RWPE1 (cell line): Measurements from ENCODE around the gene NHLH1.

Experiments
- CTCF ChIA-PET: fragments of 350-600 bp; sonication (Branson Sonifier 250); formaldehyde crosslinking; extraction: SDS; loops from one replicate; lab custom pipeline; 2021; lab: Yijun Ruan, JAX
- POLR2A ChIA-PET: fragments of 400-600 bp; formaldehyde crosslinking; extraction: SDS; loops from one replicate; lab custom pipeline; 2020; ENCODE audit warnings: antibody characterized with exemption; ENCODE audit not compliant: low non-redundant PET; lab: Yijun Ruan, JAX
- DNase-seq: peaks from one replicate; pipeline ENCODE4 v3.0.0; 2012; ENCODE audit warnings: low spot score
- H3K27ac ChIP-seq: fragments of 450-650 bp; 2 replicates; pipeline ENCODE4 v1.5.1; 2017
- TF ChIP-seq, protein P1 (sequence below): fragments of 450-650 bp; conservative IDR thresholded peaks from 2 replicates; pipeline ENCODE4 v1.5.1; 2017; ENCODE audit warnings: low read depth, mild to moderate bottlenecking

The NHLH1 gene

DNA sequence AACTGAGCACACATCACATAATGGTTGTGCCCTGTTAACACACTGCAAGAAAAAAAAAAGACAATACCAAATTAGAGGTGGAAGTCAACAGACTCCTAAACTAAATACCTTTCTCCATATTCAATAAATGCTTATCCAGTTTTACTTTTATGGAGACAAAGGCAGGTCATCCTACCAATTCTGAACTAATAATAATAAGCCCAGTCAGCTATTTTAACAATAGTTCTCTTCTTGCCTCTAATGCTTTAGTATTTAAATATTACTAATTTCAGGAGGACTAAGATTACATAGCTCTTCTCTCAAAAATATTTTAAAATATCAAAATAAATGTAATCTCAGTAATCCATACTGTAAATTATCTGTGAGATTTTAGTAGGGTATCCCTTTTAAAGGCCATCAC is 34.4 kb upstream of the NHLH1 start:
- TF ChIP-seq, protein P1, sequence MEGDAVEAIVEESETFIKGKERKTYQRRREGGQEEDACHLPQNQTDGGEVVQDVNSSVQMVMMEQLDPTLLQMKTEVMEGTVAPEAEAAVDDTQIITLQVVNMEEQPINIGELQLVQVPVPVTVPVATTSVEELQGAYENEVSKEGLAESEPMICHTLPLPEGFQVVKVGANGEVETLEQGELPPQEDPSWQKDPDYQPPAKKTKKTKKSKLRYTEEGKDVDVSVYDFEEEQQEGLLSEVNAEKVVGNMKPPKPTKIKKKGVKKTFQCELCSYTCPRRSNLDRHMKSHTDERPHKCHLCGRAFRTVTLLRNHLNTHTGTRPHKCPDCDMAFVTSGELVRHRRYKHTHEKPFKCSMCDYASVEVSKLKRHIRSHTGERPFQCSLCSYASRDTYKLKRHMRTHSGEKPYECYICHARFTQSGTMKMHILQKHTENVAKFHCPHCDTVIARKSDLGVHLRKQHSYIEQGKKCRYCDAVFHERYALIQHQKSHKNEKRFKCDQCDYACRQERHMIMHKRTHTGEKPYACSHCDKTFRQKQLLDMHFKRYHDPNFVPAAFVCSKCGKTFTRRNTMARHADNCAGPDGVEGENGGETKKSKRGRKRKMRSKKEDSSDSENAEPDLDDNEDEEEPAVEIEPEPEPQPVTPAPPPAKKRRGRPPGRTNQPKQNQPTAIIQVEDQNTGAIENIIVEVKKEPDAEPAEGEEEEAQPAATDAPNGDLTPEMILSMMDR: no peak
- CTCF ChIA-PET: interaction anchor here (0.7 kb wide), 1 partner anchor 84 kb away, joined by 6 read pairs; no protein-coding TSS in a partner anchor
- POLR2A ChIA-PET: no interaction called here
- no peak overlapping the region for H3K27ac ChIP-seq
- no peak for DNase-seq

DNA sequence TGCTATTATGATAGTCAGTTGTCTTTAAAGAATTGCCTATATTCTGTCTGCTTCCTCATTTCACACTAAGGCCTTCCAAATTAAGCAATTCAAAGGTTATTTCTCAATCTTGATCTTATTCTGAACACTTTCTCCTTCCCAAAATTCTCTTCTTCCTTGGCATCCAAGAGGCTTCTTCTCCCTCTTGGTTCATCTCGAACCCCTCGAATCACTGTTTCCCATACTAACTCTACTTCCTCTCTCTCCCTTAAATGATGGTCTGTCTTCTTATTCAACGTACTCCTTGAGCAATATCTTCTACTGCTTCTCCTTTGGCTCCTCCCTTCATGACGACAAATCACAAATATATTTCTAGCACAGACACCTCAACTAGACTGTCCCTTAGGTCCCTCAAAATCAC is 28.3 kb upstream of the NHLH1 start:
- ChIA-PET POLR2A (no interaction called here), CTCF (interaction anchor here (0.6 kb wide), 1 partner anchor 1465 kb away, joined by 3 read pairs; no protein-coding TSS in a partner anchor)
- TF ChIP-seq, protein P1: no peak
- DNase-seq: no peak
- no peak overlapping the region for H3K27ac ChIP-seq

DNA sequence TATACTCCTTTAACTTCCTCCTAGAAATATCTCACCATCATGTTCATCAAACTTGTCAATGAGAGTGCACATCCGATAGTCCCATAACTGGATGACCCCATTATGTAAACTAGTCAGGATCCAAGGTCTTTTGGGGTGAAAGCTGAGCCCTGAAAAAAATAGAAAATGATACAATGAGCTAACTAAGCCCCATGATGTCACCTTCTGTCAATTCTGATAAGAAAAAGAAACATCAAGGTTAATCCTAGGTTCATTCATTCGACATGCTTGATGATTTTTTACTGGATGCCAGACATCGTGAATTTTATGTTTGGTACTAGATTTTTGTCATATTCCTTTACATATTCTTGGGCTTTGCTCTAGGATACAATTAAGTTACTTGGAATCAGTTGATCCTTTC is 26.7 kb upstream of the NHLH1 start:
- ChIA-PET POLR2A (no interaction called here), CTCF (interaction anchor here (0.7 kb wide), 2 partner anchors 76 to 335 kb away, joined by 3 to 4 read pairs; no protein-coding TSS in a partner anchor)
- no peak for DNase-seq
- TF ChIP-seq, protein P1: no peak
- H3K27ac ChIP-seq: no peak overlapping the region

DNA sequence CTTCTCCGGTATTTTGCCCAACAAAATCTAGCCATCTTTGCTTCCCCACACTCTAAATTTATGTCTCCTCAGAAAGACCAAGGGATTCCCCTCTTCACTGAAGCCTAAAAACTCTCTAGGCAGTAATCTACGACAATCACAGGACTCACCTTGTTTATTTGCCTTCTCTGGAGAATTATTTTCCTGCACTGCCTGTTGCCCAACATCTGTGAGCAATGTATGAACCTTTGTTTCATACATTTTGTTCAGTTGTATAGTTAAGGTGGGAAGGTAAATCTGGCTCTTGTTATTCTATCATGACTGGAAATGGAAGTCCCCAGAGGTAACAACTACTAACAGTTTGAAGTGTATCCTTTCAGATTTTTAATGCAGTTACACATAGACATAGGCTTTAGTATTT is 26.0 kb upstream of the NHLH1 start:
- no peak for DNase-seq
- H3K27ac ChIP-seq: no peak overlapping the region
- POLR2A ChIA-PET: interaction anchor here (0.7 kb wide), 1 partner anchor 1418 kb away, joined by 3 read pairs; no protein-coding TSS in a partner anchor
- CTCF ChIA-PET: interaction anchor here (1.1 kb wide), 1 partner anchor 36 kb away, joined by 4 read pairs; no protein-coding TSS in a partner anchor
- TF ChIP-seq, protein P1: no peak

DNA sequence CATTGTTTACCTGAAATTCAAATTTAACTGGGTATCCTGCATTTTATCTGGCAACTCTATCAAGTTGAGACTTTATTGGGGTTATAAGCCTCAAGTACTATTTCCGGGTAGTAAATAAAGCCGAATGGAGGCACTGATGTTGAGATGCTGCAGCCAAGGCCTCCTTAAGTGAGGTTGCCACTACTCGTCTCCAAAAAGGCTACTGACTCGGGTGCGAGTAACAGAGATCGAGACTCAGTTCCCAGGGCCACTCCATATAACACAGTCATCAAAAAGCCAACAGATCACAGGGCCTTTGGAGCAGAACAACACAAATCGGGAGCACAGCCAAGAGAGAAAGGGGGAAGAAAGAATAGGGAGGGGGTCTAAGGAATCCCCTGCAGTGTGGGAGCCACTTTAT is 24.3 kb upstream of the NHLH1 start:
- H3K27ac ChIP-seq: peak overlapping the region; percentile 75

DNA sequence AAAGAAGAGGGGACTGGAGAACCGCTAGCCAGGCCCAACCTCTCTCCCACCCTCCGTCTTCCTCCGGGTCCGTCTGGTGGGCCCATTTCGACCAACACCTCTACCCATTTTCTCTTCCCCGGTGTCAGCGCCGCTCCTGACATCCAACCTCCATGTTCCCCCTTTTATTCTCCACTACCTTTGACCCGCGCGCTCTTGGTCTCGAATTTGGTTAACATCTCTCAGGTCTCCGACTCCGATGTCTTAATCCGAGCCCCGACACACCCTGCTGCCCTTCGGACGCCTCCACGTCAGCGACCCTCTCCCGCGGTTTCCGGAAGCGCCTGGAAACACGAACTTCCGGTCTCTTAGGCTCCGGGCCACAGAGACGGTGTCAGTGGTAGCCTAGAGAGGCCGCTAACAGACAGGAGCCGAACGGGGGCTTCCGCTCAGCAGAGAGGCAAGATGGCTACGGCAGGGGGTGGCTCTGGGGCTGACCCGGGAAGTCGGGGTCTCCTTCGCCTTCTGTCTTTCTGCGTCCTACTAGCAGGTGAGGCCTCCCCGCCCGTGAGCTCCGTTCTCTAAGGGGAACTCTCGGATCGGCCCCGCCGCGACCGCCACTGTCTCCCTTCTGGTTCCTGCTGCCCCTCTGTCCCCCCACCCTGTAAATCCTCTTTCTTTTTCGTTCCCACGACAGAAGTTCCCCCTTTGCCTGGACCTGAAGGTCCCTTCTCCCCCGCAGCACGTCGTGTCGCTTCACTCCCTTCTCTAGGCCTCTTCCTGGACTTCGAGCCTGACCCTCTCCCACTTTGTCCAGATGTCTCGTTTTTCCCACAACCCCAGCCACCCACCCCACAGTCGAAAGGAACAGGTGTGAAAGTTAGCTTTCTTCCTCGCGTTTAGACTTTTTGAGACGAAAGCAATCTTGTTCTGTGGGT is 23.7 kb upstream of the NHLH1 start, which contains the start of the genes COPA and NCSTN:
TSS of gene COPA (minus strand) at position 298 of the 917 bp plus-strand sequence. CDS start at position 218, 80 bp downstream.
TSS of gene NCSTN (plus strand) at position 431 of the 917 bp plus-strand sequence. CDS start at position 445, 14 bp downstream.
- CTCF ChIA-PET: interaction anchor here (0.5 to 0.9 kb wide), 2 partner anchors 73 to 92 kb away, joined by 3 to 6 read pairs; no protein-coding TSS in a partner anchor
- POLR2A ChIA-PET: interaction anchor here (0.6 kb wide), 1 partner anchor 63 kb away, joined by 3 read pairs; no protein-coding TSS in a partner anchor
- TF ChIP-seq, protein P1: no peak
- peak within 1 kb of the TSS; percentile 75 for H3K27ac ChIP-seq
- peak; percentile 89 for DNase-seq

More for the DNA sequence above, 24.3 kb upstream of the NHLH1 start:
- no peak for DNase-seq
- ChIA-PET POLR2A (no interaction called here), CTCF (no interaction called here)
- TF ChIP-seq, protein P1: no peak
